ENCODE results near the gene XRCC1. TPM values are rescaled to one million over a fixed set of nuclear protein-coding genes. Genes with fewer than 3 reads are reported as not detected.

The XRCC1 gene
- total and polyA plus RNA-seq, 2 of the 8 experiments (the other 6 are each of a cell fraction or from before 2014, with no cell fraction given) = 42.5 to 44.4 TPM

DNA sequence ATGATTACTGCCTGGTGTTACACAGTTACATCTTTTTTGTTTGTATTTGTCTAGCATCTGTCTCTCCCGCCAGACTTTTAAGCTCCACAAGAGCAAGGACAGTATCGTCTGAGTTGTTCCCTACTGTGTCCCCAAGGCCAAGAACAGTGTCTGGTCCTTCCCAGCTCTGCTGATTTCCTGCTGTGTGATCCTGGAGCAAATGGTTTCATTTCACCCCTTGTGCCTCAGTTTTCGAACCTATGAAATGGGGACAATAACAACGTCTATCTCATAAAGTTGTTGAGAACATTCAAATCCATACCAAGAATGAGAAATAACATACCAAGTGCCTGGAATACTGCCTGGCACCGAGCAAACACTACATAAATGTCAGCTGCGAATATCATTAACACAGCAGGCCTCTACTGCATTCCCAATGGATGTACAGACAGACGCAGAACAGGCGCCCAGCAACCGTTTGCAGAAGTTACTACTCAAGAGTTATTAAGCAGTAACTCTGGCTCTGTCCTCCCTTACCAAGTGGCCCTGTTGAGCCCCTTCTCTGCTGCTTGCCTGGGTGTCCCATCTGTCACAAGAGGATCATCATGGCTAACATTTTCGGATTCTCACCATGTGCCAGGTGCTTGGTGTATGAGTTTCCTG, 11.4 kb downstream of the XRCC1 start (continued):
- TF ChIP-seq EP300 (IDR thresholded peaks at IDR 0.05; ENCODE audit: borderline replicate concordance in 1 of 2, low read depth in 2 of 2, low read length in 2 of 2) = no peak
- no peak for TF ChIP-seq RAD21 (IDR thresholded peaks at IDR 0.05 in 1 of 2, conservative IDR thresholded peaks at IDR 0.05 in 1 of 2; ENCODE audit: low read depth in 2 of 2, low read length in 2 of 2)
- no peak for TF ChIP-seq CREB1 (IDR thresholded peaks at IDR 0.05)
